Stimulated activated CD4-positive, alpha-beta T cell treated with anti-CD3 and anti-CD28 coated beads, Interleukin-12 subunit alpha, Interleukin-12 subunit beta, amount 100 ng/mL, for 24 hours (primary cell): ENCODE results near the gene HELZ.

Experiments used
- DNase-seq, 2 experiments: peaks; one replicate each; pipeline ENCODE4 v3.0.0-alpha.2; 2020; ENCODE audit warnings: low read depth in 2 of 2

Gene HELZ

DNA sequence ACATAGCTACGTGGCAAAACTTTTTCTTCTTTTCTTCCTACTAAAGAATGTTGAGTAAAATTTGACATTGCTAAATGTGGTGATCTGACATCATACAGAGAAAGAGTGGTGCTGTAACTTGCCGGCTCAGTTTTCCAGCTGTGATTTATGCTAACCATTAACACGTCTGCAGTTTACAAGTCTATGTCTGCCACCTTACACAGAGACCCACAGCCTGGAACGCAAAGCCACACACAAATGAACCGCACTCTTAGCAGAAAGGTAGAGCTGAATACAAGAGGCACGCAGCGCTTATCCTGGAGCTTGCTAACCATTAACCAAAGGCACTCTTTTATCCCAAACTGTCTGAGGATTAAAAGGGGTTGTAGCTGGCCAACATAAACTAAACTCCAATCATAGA, 168.7 kb downstream of the HELZ start:
- no peak for DNase-seq

GRCh38 chr17:67074781-67075180, 170.2 kb downstream of the HELZ start:
- DNase-seq, result no peak

DNA sequence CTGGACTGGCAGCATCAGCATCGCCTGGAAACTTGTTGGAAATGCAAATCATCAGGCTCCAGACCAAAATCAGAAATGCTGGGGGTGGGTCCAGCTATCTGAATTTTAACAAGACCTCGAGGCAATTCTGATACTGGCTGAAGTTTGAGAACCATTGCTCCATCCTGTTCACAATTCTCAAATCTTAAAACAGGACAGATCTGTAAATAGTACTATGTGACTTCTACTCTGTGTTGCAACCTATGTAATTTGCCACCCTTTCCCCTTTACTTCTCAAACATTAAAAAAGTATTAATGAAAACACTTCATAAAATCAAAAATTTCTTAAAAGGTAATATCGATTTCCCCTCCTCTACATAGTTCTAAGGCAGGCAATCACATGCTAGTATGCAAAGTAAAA, 172.1 kb downstream of the HELZ start:
- no peak for DNase-seq

DNA sequence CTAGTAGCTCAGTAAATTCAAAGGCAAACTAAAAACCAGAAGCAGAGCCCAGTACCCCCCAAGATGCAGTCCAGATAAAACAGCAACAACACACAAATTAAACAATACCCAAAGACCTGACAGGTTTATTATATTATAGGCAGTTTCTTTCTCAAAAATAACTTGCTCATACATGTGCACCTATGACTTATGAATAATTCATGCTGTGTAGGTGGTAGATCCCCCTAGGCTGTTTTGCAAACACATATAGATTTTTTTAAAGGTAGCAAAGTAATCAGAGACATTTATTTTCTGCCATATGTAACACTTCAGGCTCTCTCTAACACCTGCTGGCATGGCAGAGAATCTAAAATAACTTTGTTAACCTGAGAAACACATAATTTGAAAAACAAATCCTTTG, 173.4 kb downstream of the HELZ start:
- DNase-seq, result no peak

GRCh38 chr17:67069603-67070136, 175.3 kb downstream of the HELZ start:
- DNase-seq, result no peak

GRCh38 chr17:67068999-67069398, 176.0 kb downstream of the HELZ start:
- no peak for DNase-seq

- DNase-seq, result no peak
Observed at GRCh38 chr17:67067571-67068482, 177.2 kb downstream of the HELZ start.

- DNase-seq, result no peak
Observed at GRCh38 chr17:67066717-67067116, 178.3 kb downstream of the HELZ start.

DNA sequence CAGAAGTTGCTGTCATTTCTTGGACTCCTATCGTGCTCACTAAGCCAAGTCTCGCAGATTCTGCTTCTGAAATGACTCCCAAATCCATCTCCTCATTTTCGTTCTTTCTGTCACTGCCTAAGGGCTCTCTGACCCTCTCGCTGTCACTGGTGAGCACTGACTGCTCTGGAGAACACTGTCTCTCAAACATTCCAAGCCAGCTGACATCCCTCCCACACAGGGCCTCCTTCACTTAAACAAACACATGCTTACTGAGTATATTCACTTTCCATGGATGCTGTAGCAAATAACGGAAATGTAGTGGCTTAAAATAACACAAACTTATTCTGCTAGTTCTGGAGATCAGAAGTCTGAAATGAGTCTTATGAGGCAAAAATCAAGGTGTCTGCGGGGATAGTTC, 181.9 kb downstream of the HELZ start:
- no peak for DNase-seq

DNA sequence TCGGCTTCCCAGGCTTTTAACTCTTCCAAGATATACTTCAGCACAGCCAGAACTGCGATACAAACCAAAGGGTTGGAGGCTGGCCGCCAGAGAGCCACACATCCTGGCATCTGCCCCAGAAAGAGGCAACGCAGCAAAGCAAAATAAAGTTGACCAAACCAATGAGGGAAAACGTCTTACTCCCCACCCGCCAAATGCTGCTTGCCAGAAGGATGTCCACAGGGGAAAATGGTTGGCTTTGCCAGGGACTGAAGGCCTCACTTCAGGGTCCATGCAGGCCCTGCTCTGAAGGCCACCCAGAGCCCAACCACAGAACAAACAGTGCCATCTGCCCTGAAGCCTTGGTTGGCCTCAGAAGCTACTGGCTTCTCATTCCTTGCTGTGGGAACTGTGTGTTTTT, 185.6 kb downstream of the HELZ start:
- no peak for DNase-seq

GRCh38 chr17:67058036-67058435, 187.0 kb downstream of the HELZ start:
- no peak for DNase-seq

DNA sequence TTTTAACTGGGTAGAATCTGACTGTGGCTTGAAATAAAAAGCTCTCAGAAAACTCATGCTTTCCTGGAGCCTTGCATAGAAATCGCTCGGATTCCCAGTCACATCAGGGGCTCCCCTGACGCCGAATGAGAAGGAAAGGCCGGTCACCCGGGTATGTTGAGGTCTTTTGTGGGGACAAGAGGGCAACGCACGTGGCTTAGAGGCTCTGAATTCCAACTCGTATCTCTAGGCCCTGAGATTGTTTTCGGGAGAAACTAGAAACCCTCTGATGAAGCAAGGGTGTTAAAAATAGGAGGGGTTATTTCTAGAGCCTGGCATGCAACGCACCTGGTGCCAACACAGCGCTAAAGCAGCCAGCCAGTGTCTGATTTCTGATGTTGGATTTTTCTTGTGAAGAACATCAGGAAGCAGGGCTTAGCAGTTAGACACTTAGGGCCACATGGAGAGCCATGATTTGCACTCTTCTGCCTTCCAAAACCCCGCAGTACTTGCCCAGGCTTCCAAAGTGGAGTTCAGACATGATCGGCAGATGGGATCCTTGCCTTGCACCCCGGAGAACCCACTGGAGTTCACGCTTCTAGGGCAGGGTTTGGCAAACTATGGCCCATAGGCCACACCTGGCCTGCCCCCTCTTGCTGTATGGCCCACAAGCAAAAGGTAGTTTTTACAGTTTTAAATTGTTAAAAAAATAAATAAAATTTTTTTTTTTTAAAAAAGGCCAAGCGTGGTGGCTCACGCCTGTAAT, 188.1 kb downstream of the HELZ start:
- no peak for DNase-seq

- DNase-seq, result no peak
Observed at GRCh38 chr17:67055811-67056745, 188.9 kb downstream of the HELZ start.

GRCh38 chr17:67055041-67055443, 190.0 kb downstream of the HELZ start:
- no peak for DNase-seq

- DNase-seq, result no peak
Observed at GRCh38 chr17:67054608-67055007, 190.4 kb downstream of the HELZ start.

- DNase-seq, result no peak
Observed at GRCh38 chr17:67054011-67054591, 190.9 kb downstream of the HELZ start.

- no peak for DNase-seq
Observed at GRCh38 chr17:67053438-67054000, 191.5 kb downstream of the HELZ start.

DNA sequence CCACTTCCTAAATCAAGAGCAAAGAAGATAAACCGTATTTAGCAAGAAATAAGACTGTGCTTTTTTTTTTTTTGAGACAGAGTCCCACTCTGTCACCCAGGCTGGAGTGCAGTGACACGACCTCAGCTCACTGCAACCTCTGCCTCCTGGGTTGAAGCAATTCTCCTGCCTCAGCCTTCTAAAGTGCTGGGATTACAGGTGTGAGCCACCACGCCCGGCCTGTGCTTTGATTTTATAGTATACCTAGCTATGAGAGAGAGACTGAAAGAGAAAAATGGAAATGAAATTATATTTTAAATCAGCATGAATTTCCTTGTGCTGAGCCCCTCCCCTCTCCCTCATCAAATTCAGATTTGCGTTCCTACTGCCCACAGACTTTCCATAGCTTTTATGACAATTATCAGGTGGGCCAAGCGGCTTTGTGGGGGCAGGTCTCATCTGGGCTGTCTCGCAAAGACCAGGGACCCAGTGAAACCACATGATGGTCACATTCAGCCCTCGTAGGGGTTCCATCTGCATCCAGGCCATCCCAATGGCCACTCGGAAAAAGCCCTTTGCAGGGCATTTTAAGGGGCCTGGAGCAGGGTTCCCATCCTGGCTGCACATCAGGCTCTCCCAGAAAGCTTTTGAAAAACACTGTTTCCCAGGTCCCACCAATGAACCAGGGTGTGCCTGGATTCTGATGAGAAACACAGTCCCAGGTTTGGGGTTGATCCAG, 192.1 kb downstream of the HELZ start:
- no peak for DNase-seq

- no peak for DNase-seq
Observed at GRCh38 chr17:67051837-67052236, 193.2 kb downstream of the HELZ start.

- no peak for DNase-seq
Observed at GRCh38 chr17:67051155-67051538, 193.8 kb downstream of the HELZ start.
